Left forelimb (tissue), 1 donor: ENCODE data around the gene SUSD4.

Experiments
- DNase-seq: peaks from one replicate; pipeline ENCODE4 v3.0.0-alpha.2; 2018; ENCODE audit warnings: low spot score

SUSD4 gene

DNA sequence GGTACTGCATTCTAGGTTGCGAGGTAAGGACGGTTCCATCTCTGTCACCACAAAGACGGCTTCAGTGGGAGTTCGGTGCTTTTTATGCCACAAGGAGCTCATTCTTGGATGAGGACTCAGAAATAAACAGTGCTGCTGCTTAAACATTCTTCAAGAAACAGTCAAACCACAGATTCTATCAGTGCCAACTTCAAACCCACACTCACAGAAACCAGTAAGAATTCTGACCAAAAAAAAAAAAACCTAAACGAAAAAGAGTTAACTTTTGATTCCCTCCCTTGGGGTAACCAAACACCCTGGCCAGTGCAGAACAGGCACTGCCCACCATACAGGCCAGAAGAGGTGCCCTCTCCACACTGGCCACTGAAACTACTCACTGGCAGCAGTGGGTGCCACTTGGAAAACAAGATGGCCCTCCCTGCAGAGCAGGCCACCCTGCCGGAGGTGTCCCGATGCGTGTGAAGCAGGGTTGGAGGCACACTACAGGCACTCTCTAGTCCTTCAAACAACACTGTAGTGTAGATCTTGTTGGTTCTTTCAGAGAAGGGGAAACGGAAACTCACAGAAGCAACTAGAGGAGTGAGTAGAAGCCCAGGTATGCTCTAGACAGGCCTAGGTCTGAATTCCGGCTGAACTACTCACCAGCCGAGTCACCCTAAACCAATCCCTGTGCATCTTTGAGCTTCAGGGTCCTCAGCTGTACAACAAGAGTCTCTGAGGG is 133.7 kb downstream of the SUSD4 start:
- DNase-seq: no peak

DNA sequence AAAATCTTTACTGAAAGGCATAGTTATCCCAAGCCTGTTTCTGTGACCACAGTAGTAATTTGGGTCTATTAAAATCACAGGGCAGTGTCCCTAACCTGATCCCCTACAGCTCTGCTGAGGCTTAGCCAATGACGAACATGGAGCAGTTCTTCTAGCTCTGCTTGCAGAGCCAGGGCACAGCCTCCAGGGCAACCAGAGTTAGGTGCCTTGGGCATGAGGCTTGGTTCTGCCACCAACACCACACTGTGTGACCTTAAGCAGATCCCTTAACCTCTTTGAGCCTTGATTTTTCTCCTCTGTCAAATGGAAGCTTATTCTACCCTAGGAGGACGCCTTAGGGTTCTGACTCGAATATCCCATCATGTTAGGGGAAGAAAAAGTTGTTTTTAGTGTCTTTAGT is 134.2 kb downstream of the SUSD4 start:
- DNase-seq: no peak

DNA sequence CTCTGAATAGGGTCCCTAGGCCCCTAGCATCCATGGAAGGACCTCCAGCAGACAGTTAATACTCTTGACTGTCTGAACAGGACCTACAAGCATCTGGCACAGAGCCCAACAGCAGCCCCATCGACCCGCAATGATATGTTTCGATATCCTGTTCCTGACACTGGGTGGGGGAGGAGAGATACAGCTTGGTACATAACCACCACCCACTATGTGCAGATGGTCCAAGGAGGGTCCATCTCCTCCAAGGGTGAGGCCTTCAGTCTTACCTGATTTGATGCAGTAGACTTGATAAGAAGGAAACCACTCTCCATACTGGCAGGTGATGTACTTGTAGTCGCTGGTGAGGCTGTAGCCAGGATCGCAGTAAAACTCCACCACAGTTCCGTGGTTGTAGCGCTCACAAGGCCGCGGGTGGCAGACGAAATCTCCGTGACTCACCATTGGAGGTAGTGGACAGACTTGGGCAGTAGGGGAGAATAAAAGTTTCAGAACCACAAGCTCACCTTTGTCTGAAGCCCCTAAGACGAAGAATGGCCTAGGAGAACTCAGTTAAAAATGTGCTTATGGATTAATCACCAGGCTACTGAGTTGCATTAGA is 134.9 kb downstream of the SUSD4 start:
- no peak for DNase-seq

- no peak for DNase-seq
Observed at GRCh38 chr1:223228201-223228600, 135.8 kb downstream of the SUSD4 start.

- DNase-seq: no peak
Observed at GRCh38 chr1:223227486-223228196, 136.3 kb downstream of the SUSD4 start.

- no peak for DNase-seq
Observed at GRCh38 chr1:223227031-223227430, 136.9 kb downstream of the SUSD4 start.

DNA sequence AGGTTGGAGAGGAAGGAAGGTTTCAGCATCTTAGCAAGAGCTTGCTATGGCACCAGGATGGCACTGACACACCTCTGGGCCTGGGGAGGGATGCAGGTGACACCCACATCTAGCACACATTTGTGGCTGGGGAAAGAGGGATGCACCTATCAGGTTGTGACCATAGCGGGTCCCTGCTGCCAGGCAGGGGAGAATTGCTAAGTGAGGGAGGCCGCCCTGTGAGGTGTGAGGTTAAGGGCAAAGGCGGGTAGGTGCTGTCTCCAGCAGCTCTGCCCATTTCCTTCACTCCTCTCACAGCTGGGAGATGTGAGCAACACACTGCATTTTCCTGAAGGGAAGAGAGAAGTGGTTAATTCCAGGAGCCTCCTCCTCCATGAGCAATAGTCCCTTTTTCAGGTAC is 137.7 kb downstream of the SUSD4 start:
- no peak for DNase-seq

DNA sequence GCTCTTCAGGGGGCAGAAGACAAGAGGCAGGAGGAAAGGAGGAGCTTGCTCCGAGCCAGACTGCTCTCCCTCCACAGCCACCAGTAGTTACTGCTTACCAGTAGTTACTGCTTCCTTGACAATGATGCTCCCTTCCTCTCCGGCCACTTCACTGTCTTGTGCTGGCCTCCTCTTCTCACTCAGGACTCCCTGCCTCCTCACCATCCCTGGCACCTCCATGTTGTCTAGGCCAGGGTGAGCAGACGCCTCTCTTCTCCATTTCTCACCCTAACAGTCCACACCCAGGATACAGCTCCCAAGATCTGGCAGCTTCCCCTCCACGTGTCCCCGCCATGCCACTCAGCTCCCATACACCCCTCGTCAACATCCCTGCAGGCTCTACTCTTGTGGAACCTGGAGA is 138.5 kb downstream of the SUSD4 start:
- no peak for DNase-seq

GRCh38 chr1:223225061-223225460 is 138.9 kb downstream of the SUSD4 start:
- DNase-seq: no peak

GRCh38 chr1:223224465-223224864 is 139.5 kb downstream of the SUSD4 start:
- DNase-seq: no peak

DNA sequence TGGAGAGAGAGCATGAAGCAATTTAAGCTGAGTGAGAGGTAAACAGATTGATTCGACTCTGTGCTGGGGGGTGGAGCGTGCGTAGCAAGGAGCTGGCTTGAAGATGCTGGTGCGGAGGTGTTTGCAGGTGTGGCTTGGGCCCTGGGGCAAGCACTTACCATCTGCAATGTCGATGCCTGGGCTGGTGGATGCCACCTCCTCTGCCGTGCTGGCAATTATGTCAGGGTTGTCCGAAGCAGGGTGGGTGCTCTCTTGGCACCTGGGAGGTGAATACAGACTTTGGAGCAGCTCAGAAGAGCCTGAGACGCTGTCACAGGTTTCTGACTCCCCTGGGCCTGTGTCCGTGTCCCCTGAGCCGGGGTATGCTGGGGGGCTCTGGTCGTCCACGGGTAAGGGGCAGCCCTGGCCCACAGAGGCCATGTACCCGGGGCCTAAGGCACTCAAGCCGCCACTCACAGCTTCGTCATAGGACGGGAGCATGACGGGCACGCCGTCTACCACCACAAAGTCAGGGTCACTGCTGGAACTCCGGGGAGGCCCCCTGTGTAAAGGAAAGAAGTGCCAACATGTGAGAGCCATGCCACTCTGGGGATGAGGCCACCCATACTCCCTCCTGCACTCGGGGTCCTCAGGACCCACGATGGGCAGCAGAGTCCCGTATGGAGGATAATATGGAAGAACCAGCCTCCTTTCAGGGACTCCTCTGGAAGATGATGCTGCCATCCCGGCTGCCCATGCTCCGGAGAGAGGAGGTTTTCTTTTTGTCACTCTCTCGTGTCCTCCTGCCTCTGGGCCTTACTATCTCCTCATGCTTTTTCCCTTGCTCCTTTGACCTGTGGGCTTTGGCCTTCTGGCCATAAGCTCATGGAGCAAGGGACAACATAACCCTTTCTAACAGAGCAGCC is 140.6 kb downstream of the SUSD4 start:
- DNase-seq: no peak

- no peak for DNase-seq
Observed at GRCh38 chr1:223222377-223222776, 141.6 kb downstream of the SUSD4 start.

GRCh38 chr1:223221686-223222085 is 142.3 kb downstream of the SUSD4 start:
- no peak for DNase-seq

GRCh38 chr1:223219846-223220610 is 143.9 kb downstream of the SUSD4 start:
- no peak for DNase-seq

GRCh38 chr1:223219318-223219635 is 144.7 kb downstream of the SUSD4 start:
- no peak for DNase-seq

GRCh38 chr1:223217781-223218180 is 146.2 kb downstream of the SUSD4 start:
- no peak for DNase-seq

DNA sequence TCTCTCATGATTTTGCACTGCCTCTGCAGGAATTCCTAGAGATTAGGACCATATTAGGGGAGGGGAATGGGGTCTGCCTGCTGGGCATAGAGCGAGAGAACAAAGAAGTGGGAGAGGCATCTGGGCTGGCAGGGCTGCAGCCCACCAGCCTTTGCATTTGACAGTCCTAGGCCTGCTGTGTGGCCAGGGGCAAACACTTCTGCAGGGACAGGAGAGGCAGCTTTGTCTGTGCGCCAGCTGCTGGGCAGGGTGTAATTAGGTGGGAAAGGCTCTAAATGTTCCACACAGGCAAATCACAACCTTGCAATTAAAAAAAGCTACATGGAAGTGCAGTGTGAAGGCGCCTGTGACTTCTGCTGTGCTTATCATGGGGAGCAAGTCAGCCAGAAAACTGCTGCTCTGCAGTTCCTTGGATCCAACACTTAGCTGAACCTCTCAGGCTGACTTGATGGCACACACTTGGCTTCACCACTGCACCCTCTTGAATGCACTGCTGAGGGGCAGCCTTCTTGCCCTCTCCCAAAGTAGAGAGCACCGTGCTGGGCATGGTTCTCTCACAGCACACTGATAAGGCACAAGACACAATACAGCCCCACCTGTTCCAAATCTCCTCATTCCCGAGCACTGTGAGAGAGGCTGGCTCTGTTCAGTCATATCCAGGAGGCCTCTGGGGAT is 147.3 kb downstream of the SUSD4 start:
- no peak for DNase-seq

GRCh38 chr1:223216074-223216473 is 147.9 kb downstream of the SUSD4 start:
- DNase-seq: no peak

DNA sequence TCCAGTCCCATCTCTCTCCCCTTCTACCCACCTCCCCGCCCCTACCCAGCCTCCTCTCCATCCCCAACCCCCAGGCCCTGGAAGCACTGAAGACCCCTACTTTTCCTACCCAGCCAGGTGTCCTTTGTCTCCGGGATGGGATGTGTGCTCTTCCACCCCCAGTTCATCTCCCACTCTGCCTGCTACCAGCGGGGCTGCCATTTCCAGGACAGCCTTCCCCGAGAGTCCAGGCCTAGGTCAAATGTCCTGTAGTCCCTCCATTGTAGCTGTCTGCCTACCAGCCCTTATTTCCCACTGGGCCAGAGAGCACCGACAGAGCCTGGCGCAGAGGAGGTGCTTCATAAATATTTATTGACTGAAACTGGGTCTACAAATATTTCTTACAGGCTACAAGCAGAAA is 148.9 kb downstream of the SUSD4 start:
- DNase-seq: no peak

DNA sequence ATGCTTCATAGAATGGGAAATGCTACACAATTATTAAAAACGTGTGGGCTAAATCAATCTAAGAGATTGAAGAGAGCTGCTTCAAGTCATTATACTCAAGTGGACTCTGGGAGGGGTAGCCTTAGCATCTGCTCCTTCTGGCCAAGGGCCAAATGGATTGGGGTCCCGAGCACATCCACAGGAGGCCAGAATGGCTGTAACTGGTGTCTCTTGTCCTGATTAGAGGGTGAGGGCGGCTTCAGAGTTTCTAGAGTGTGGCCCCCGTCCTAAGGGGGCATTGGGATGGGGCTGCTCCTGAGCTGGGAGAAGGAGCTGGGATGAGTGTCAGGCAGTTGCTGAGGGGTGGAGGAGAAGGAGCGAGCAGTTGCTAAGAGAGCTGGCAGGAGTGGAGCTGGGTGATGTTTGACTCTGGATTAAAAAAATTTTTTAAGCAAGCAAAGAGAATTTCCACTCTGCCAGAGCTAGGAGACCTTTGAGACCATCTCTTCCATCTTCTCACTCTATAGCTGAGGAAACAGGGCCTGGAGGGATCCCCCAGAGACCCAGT is 149.6 kb downstream of the SUSD4 start:
- no peak for DNase-seq

- no peak for DNase-seq
Observed at GRCh38 chr1:223212441-223212840, 151.5 kb downstream of the SUSD4 start.
